H1 (cell line): ENCODE measurements around the gene GPR39. TPM values are rescaled to one million over a fixed set of nuclear protein-coding genes. Genes with fewer than 3 reads are reported as not detected.

Experiments
- CTCF ChIA-PET: fragments of 300-600 bp; sonication (Branson Sonifier 250); formaldehyde crosslinking; loops from one replicate; lab custom pipeline; 2021; ENCODE audit not compliant: partially characterized antibody; lab: Charles Lee
- POLR2A ChIA-PET: fragments of 300-600 bp; sonication (Branson Sonifier 250); formaldehyde crosslinking; loops from one replicate; lab custom pipeline; 2021; ENCODE audit warnings: inconsistent platforms; ENCODE audit not compliant: partially characterized antibody; lab: Charles Lee
- DNase-seq, 2 experiments: peaks; one replicate each; pipeline versions ENCODE4 v3.0.0 to v3.0.0-alpha.2; 2010 to 2022; ENCODE audit warnings: low spot score in 2 of 2, low read depth in 1 of 2, mixed read lengths in 1 of 2
- FAIRE-seq: peaks from 2 replicates; lab custom pipeline; 2011; peaks lifted over from hg19 to GRCh38; lab: Jason Lieb, UNC
- H2AFZ ChIP-seq: 2 replicates; pipeline ENCODE4 v1.8.1; 2012; ENCODE audit warnings: low read length, inconsistent platforms
- H2AK5ac ChIP-seq: 2 replicates; pipeline ENCODE4 v1.6.1; 2013; ENCODE audit warnings: low read depth, low read length
- H2BK120ac ChIP-seq: replicated peaks from 2 replicates; pipeline ENCODE3; 2013; ENCODE audit warnings: low read depth, low read length, inconsistent platforms
- H2BK12ac ChIP-seq: 2 replicates; pipeline ENCODE4 v1.6.1; 2013; ENCODE audit warnings: low read depth, low read length
- H2BK15ac ChIP-seq: 2 replicates; pipeline ENCODE4 v1.6.1; 2013; ENCODE audit warnings: low read length
- H2BK20ac ChIP-seq: 2 replicates; pipeline ENCODE4 v1.6.1; 2013; ENCODE audit warnings: low read length
- H2BK5ac ChIP-seq: 2 replicates; pipeline ENCODE4 v1.6.1; 2013; ENCODE audit warnings: low read depth, low read length
- H3K14ac ChIP-seq: 2 replicates; pipeline ENCODE4 v1.6.1; 2013; ENCODE audit warnings: inconsistent platforms; ENCODE audit not compliant: insufficient read length
- H3K18ac ChIP-seq: 2 replicates; pipeline ENCODE4 v1.6.1; 2013; ENCODE audit warnings: low read length; ENCODE audit errors: extremely low read depth
- H3K23ac ChIP-seq: 2 replicates; pipeline ENCODE4 v1.6.1; 2013; ENCODE audit warnings: inconsistent platforms; ENCODE audit not compliant: insufficient read length
- H3K23me2 ChIP-seq: 2 replicates; pipeline ENCODE4 v1.6.1; 2013; ENCODE audit warnings: low read depth, low read length
- H3K27ac ChIP-seq: 2 replicates; pipeline ENCODE4 v1.6.1; 2011; ENCODE audit warnings: low read depth, low read length, inconsistent platforms
- H3K27me3 ChIP-seq, 4 experiments: replicated peaks in 1 of 4; 1 replicate in 1 of 4; 2 replicates in 3 of 4; pipeline versions ENCODE4 v1.6.1 to v1.8.1; 2011 to 2013; ENCODE audit warnings: low read length in 3 of 4, mild to moderate bottlenecking in 3 of 4, inconsistent platforms in 2 of 4, mixed read lengths in 2 of 4, moderate library complexity in 1 of 4; ENCODE audit not compliant: control insufficient read depth in 3 of 4, insufficient read depth in 3 of 4; ENCODE audit errors: extremely low read depth in 1 of 4
- H3K36me3 ChIP-seq, 4 experiments: 2 replicates each; pipeline versions ENCODE4 v1.6.1 to v1.8.1; 2011 to 2013; ENCODE audit warnings: mild to moderate bottlenecking in 4 of 4, low read length in 3 of 4, moderate library complexity in 2 of 4, control low read depth in 1 of 4, inconsistent platforms in 1 of 4; ENCODE audit not compliant: insufficient read depth in 4 of 4, control insufficient read depth in 2 of 4
- H3K4ac ChIP-seq: replicated peaks from 2 replicates; pipeline ENCODE3; 2013; ENCODE audit warnings: low read length, low read depth, mixed read lengths, inconsistent platforms; ENCODE audit not compliant: insufficient read length
- H3K4me1 ChIP-seq, 4 experiments: replicated peaks in 1 of 4; 1 replicate in 1 of 4; 2 replicates in 3 of 4; pipeline versions ENCODE4 v1.6.1 to v1.8.1; 2011 to 2013; ENCODE audit warnings: low read length in 3 of 4, inconsistent platforms in 2 of 4, mixed read lengths in 1 of 4; ENCODE audit not compliant: insufficient read depth in 4 of 4, control insufficient read depth in 3 of 4
- H3K4me2 ChIP-seq, 2 experiments: 2 replicates each; pipeline versions ENCODE4 v1.6.1 to v1.8.1; 2011 to 2013; ENCODE audit warnings: low read depth in 2 of 2, low read length in 2 of 2, control low read depth in 1 of 2, inconsistent platforms in 1 of 2, mild to moderate bottlenecking in 1 of 2; ENCODE audit not compliant: insufficient read depth in 1 of 2
- H3K4me3 ChIP-seq, 4 experiments: fragments of 200-600, 300-600 bp in 1 of 4; sonication (generic), shearing (Covaris generic), sonication (Bioruptor Twin) in 1 of 4; 2 replicates each; pipeline versions ENCODE4 v1.5.1 to v1.8.1; 2011 to 2016; ENCODE audit warnings: low read length in 4 of 4, low read depth in 3 of 4, control low read depth in 2 of 4, inconsistent platforms in 2 of 4, mild to moderate bottlenecking in 2 of 4, mixed read lengths in 1 of 4, moderate library complexity in 1 of 4; ENCODE audit not compliant: insufficient read depth in 2 of 4; ENCODE audit errors: extremely low read depth in 1 of 4
- H3K56ac ChIP-seq: replicated peaks from 2 replicates; pipeline ENCODE3; 2013; ENCODE audit warnings: low read depth, mild to moderate bottlenecking, mixed read lengths, low read length, inconsistent platforms; ENCODE audit not compliant: insufficient read length
- H3K79me1 ChIP-seq: 2 replicates; pipeline ENCODE4 v1.6.1; 2013; ENCODE audit warnings: low read depth, low read length, control low read depth
- H3K79me2 ChIP-seq, 2 experiments: 2 replicates each; pipeline versions ENCODE4 v1.6.1 to v1.8.1; 2012 to 2013; ENCODE audit warnings: low read length in 2 of 2, mild to moderate bottlenecking in 2 of 2, inconsistent platforms in 1 of 2; ENCODE audit not compliant: insufficient read depth in 2 of 2, control insufficient read depth in 1 of 2
- H3K9ac ChIP-seq, 4 experiments: replicated peaks in 1 of 4; 1 replicate in 1 of 4; 2 replicates in 3 of 4; pipeline versions ENCODE4 v1.6.1 to v1.8.1; 2011 to 2013; ENCODE audit warnings: low read depth in 3 of 4, low read length in 3 of 4, control low read depth in 2 of 4, mild to moderate bottlenecking in 2 of 4, moderate library complexity in 2 of 4, inconsistent platforms in 1 of 4; ENCODE audit errors: extremely low read depth in 1 of 4
- H3K9me3 ChIP-seq, 2 experiments: 2 replicates each; pipeline versions ENCODE4 v1.6.1 to v1.8.1; 2012 to 2013; ENCODE audit warnings: mild to moderate bottlenecking in 2 of 2, moderate library complexity in 2 of 2, control low read depth in 1 of 2, inconsistent platforms in 1 of 2, low read depth in 1 of 2, low read length in 1 of 2, mixed read lengths in 1 of 2; ENCODE audit not compliant: insufficient read depth in 2 of 2
- H4K20me1 ChIP-seq, 2 experiments: replicated peaks in 1 of 2; 2 replicates each; pipeline versions ENCODE3 to v1.8.1; 2011 to 2013; ENCODE audit warnings: inconsistent platforms in 2 of 2, low read length in 2 of 2, mild to moderate bottlenecking in 1 of 2; ENCODE audit not compliant: insufficient read depth in 2 of 2, control insufficient read depth in 1 of 2
- H4K5ac ChIP-seq: 2 replicates; pipeline ENCODE4 v1.6.1; 2013; ENCODE audit warnings: low read length, low read depth, mixed read lengths, inconsistent platforms; ENCODE audit not compliant: insufficient read length
- H4K8ac ChIP-seq: 2 replicates; pipeline ENCODE4 v1.8.0; 2013; ENCODE audit warnings: mild to moderate bottlenecking, moderate library complexity, low read length, inconsistent platforms; ENCODE audit not compliant: insufficient read depth; ENCODE audit errors: extremely low read depth
- H4K91ac ChIP-seq: replicated peaks from 2 replicates; pipeline ENCODE3; 2013; ENCODE audit warnings: low read length, mixed read lengths, inconsistent platforms; ENCODE audit not compliant: insufficient read length
- CHD1 ChIP-seq: IDR thresholded peaks from 2 replicates; pipeline ENCODE4 v1.6.1; 2012; ENCODE audit warnings: low read depth, low read length, improper control_type of control experiment
- HDAC2 ChIP-seq, 2 experiments: fragments of 300-600 bp in 1 of 2; sonication (generic) in 1 of 2; IDR thresholded peaks; 2 replicates each; pipeline ENCODE4 v1.6.1; 2011 to 2012; ENCODE audit warnings: low read depth in 2 of 2, low read length in 2 of 2, mild to moderate bottlenecking in 2 of 2, moderate library complexity in 2 of 2, borderline replicate concordance in 1 of 2, inconsistent platforms in 1 of 2
- PHF8 ChIP-seq: fragments of 200-600 bp; sonication (generic); conservative IDR thresholded peaks from 2 replicates; pipeline ENCODE4 v1.7.1; 2012; ENCODE audit warnings: low read depth, mild to moderate bottlenecking, inconsistent platforms, low read length, moderate library complexity
- RBBP5 ChIP-seq: IDR thresholded peaks from 2 replicates; pipeline ENCODE4 v1.7.1; 2012; ENCODE audit warnings: low read depth, mild to moderate bottlenecking, inconsistent platforms, low read length, moderate library complexity, borderline replicate concordance
- RFX5 ChIP-seq: IDR thresholded peaks from 2 replicates; pipeline ENCODE4 v1.6.1; 2011; ENCODE audit warnings: low read depth, low read length, improper control_type of control experiment, borderline replicate concordance
- SIN3A ChIP-seq, 2 experiments: IDR thresholded peaks in 1 of 2; conservative IDR thresholded peaks in 1 of 2; 2 replicates each; pipeline ENCODE4 v1.6.1; 2011 to 2012; ENCODE audit warnings: low read length in 2 of 2, improper control_type of control experiment in 1 of 2, low read depth in 1 of 2, mild to moderate bottlenecking in 1 of 2
- SP2 ChIP-seq: IDR thresholded peaks from 2 replicates; pipeline ENCODE4 v1.6.1; 2012; ENCODE audit warnings: mild to moderate bottlenecking, low read length, inconsistent platforms
- SP4 ChIP-seq: IDR thresholded peaks from 2 replicates; pipeline ENCODE4 v1.6.1; 2012; ENCODE audit warnings: low read length, inconsistent platforms
- SRF ChIP-seq: IDR thresholded peaks from 2 replicates; pipeline ENCODE4 v1.6.1; 2011; ENCODE audit warnings: mild to moderate bottlenecking, low read depth, low read length, moderate library complexity
- TAF7 ChIP-seq: optimal IDR thresholded peaks from 2 replicates; pipeline ENCODE3; 2011; ENCODE audit warnings: low read depth, mild to moderate bottlenecking, inconsistent platforms, low read length, moderate library complexity, borderline replicate concordance
- TBP ChIP-seq: IDR thresholded peaks from 2 replicates; pipeline ENCODE4 v1.6.1; 2011; ENCODE audit warnings: low read depth, low read length, improper control_type of control experiment
- TEAD4 ChIP-seq: IDR thresholded peaks from 2 replicates; pipeline ENCODE4 v1.6.1; 2012; ENCODE audit warnings: low read depth, low read length, inconsistent platforms, mixed read lengths
- WGBS, 2 experiments: shearing (Covaris generic) in 1 of 2; methylation state at CpG; one replicate each; pipeline versions ENCODE4 v1.1.6 to v1.1.7; 2013 to 2015; ENCODE audit warnings: low lambda C conversion rate in 2 of 2, mixed read lengths in 2 of 2, inconsistent platforms in 1 of 2, low coverage in 1 of 2, missing lambda C conversion rate in 1 of 2; ENCODE audit not compliant: insufficient replicate concordance in 2 of 2, insufficient coverage in 1 of 2, insufficient read length in 1 of 2; ENCODE audit errors: extremely low coverage in 1 of 2, missing lambda C conversion rate in 1 of 2; 5-methylcytosine and 5-hydroxymethylcytosine counted together
- polyA plus RNA-seq, 7 experiments: library from polyadenylated mRNA; depleted of rRNA in 3 of 7; stranded (reverse) in 5 of 7; unstranded in 2 of 7; fragments of >200 nt in 5 of 7; fragments of 200-250 nt in 2 of 7; gene quantifications; 1 replicate in 5 of 7; 2 replicates in 1 of 7; 4 replicates in 1 of 7; pipeline versions ENCODE4 v1.2.1 to v1.2.3, GENCODE V29; 2011 to 2013; ENCODE audit warnings: missing spikeins in 2 of 7, mixed read lengths in 2 of 7
- total RNA-seq: library from RNA; stranded (reverse); fragmentation: NEBNext Ultra II Directional; extraction: Animal tissue kit (Norgen Biotek cat#: 25700); gene quantifications from 2 replicates; pipeline ENCODE4 v1.2.1, GENCODE V29; 2021

GPR39 gene
- total and polyA plus RNA-seq, 2 of the 8 experiments (the other 6 are each of a cell fraction or from before 2014, with no cell fraction given), result 0.63 to 2.7 TPM

- no peaks in the 10 kb centered on the region for H3K79me2 ChIP-seq
- H2BK5ac ChIP-seq, result no peak overlapping the region
- no peak overlapping the region for H3K23ac ChIP-seq
- H4K20me1 ChIP-seq, result no peaks in the 10 kb centered on the region
- H3K9me3 ChIP-seq, result peaks cover 4% of the 10 kb centered on the region in 2 experiments; a peak in 2 of 4 replicates
- DNase-seq (peak in 1 of 2 experiments; percentile 10), FAIRE-seq (no peak)
- H3K23me2 ChIP-seq, result no peaks in the 10 kb centered on the region
- H2AFZ ChIP-seq, result no peak overlapping the region
- no peak overlapping the region for H2BK120ac ChIP-seq
- H3K79me1 ChIP-seq, result no peaks in the 10 kb centered on the region
- no peak overlapping the region for H3K18ac ChIP-seq
- H3K36me3 ChIP-seq, result no peaks in the 10 kb centered on the region
- POLR2A ChIA-PET, result no interaction called here
- no peak overlapping the region for H3K4me2 ChIP-seq
- no peaks in the 10 kb centered on the region for H3K27me3 ChIP-seq
- H2BK20ac ChIP-seq, result no peak overlapping the region
- WGBS, 2 experiments, result 88% methylated on average over 6 of the region's 6 CpGs; no CpG with 5 or more reads in 1 of the 2 experiments
- CTCF ChIA-PET, result interaction anchor here (0.6 kb wide), 1 partner anchor 48 kb away, joined by 3 read pairs; no protein-coding TSS in a partner anchor
- no peak overlapping the region for H3K9ac ChIP-seq
- no peak overlapping the region for H2BK12ac ChIP-seq
- no peak overlapping the region for H2BK15ac ChIP-seq
- peaks cover 0 to 5% (median 0%) of the 10 kb centered on the region in 4 experiments; a peak in 1 of 7 replicates for H3K4me1 ChIP-seq
- H2AK5ac ChIP-seq, result no peak overlapping the region
- H4K5ac ChIP-seq, result no peak overlapping the region
- no peak overlapping the region for H3K4me3 ChIP-seq
- no peak overlapping the region for H4K91ac ChIP-seq
- no peak overlapping the region for H3K4ac ChIP-seq
- H3K56ac ChIP-seq, result no peak overlapping the region
- H3K14ac ChIP-seq, result no peak overlapping the region
- H4K8ac ChIP-seq, result no peak overlapping the region
- H3K27ac ChIP-seq, result no peak overlapping the region
- no peak for TF ChIP-seq TBP
- TF ChIP-seq SIN3A (conservative IDR thresholded peaks at IDR 0.05 in 1 of 2, IDR thresholded peaks at IDR 0.05 in 1 of 2; ENCODE audit: low read depth in 1 of 2, low read length in 2 of 2), result no peak
- TF ChIP-seq RFX5, result no peak
- TF ChIP-seq SP4, result no peak
- TF ChIP-seq TEAD4, result no peak
- TF ChIP-seq HDAC2 (IDR thresholded peaks at IDR 0.05; ENCODE audit: borderline replicate concordance in 1 of 2, low read depth in 2 of 2, low read length in 2 of 2), result no peak
- TF ChIP-seq SP2, result no peak
- no peak for TF ChIP-seq CHD1
- no peak for TF ChIP-seq RBBP5
- no peak for TF ChIP-seq SRF
- TF ChIP-seq PHF8, result no peak
- no peak for TF ChIP-seq TAF7
Observed at GRCh38 chr2:132595186-132595585, 178.6 kb downstream of the GPR39 start.
